H9 (cell line): ENCODE results near the gene S100A16. TPM values are rescaled to one million over a fixed set of nuclear protein-coding genes. Genes with fewer than 3 reads are reported as not detected.
"Not testable (repeated sequence)": the region's sequence is repeated elsewhere in the genome, so short reads cannot be mapped to it uniquely, and the experiment has no call there.

Experiments used
- DNase-seq: peaks from one replicate; pipeline ENCODE4 v3.0.0-alpha.2; 2017
- H2AFZ ChIP-seq: one replicate; pipeline ENCODE4 v1.6.1; 2013; ENCODE audit warnings: mild to moderate bottlenecking, low read length, control low read depth, moderate library complexity
- H2AK5ac ChIP-seq: 2 replicates; pipeline ENCODE4 v1.6.1; 2013; ENCODE audit warnings: low read length, control low read depth, mixed read lengths; ENCODE audit not compliant: insufficient read length
- H2BK120ac ChIP-seq: one replicate; pipeline ENCODE4 v1.6.1; 2013; ENCODE audit warnings: low read depth, mild to moderate bottlenecking, low read length, control low read depth, inconsistent platforms; ENCODE audit not compliant: poor library complexity, severe bottlenecking
- H2BK12ac ChIP-seq: 2 replicates; pipeline ENCODE4 v1.6.1; 2013; ENCODE audit warnings: low read length, control low read depth, mixed read lengths, low read depth; ENCODE audit not compliant: insufficient read length
- H2BK15ac ChIP-seq: 2 replicates; pipeline ENCODE4 v1.6.1; 2013; ENCODE audit warnings: low read depth, low read length, control low read depth
- H2BK20ac ChIP-seq: one replicate; pipeline ENCODE4 v1.6.1; 2013; ENCODE audit warnings: low read depth, mild to moderate bottlenecking, low read length, control low read depth, inconsistent platforms; ENCODE audit not compliant: poor library complexity, severe bottlenecking
- H2BK5ac ChIP-seq: 2 replicates; pipeline ENCODE4 v1.6.1; 2013; ENCODE audit warnings: low read length, control low read depth, mixed read lengths; ENCODE audit not compliant: insufficient read length
- H3K14ac ChIP-seq: 2 replicates; pipeline ENCODE4 v1.6.1; 2013; ENCODE audit warnings: low read length, control low read depth; ENCODE audit not compliant: insufficient read depth
- H3K18ac ChIP-seq: 2 replicates; pipeline ENCODE4 v1.6.1; 2013; ENCODE audit warnings: low read depth, mild to moderate bottlenecking, mixed read lengths, low read length, control low read depth; ENCODE audit not compliant: insufficient read length
- H3K23ac ChIP-seq: 2 replicates; pipeline ENCODE4 v1.6.1; 2013; ENCODE audit warnings: low read length, control low read depth, mixed read lengths, low read depth; ENCODE audit not compliant: insufficient read length
- H3K23me2 ChIP-seq: 2 replicates; pipeline ENCODE4 v1.6.1; 2013; ENCODE audit warnings: low read depth, mild to moderate bottlenecking, mixed read lengths, low read length, control low read depth; ENCODE audit not compliant: insufficient read length, poor library complexity, severe bottlenecking
- H3K27ac ChIP-seq: 2 replicates; pipeline ENCODE4 v1.5.1; 2013; ENCODE audit warnings: low read length, control low read depth, mixed read lengths, low read depth; ENCODE audit not compliant: insufficient read length
- H3K27me3 ChIP-seq: 2 replicates; pipeline ENCODE4 v1.6.1; 2013; ENCODE audit warnings: low read length, control low read depth, inconsistent platforms; ENCODE audit not compliant: insufficient read depth
- H3K4ac ChIP-seq: 2 replicates; pipeline ENCODE4 v1.6.1; 2013; ENCODE audit warnings: low read depth, mild to moderate bottlenecking, control low read depth, inconsistent platforms, low read length, moderate library complexity
- H3K4me1 ChIP-seq: 2 replicates; pipeline ENCODE4 v1.6.1; 2013; ENCODE audit warnings: low read length, control low read depth, inconsistent platforms; ENCODE audit not compliant: insufficient read depth
- H3K4me2 ChIP-seq: 2 replicates; pipeline ENCODE4 v1.6.1; 2013; ENCODE audit warnings: low read length, control low read depth, mixed read lengths; ENCODE audit not compliant: insufficient read length, insufficient read depth
- H3K56ac ChIP-seq: 2 replicates; pipeline ENCODE4 v1.6.1; 2013; ENCODE audit warnings: low read depth, mild to moderate bottlenecking, mixed read lengths, low read length, control low read depth; ENCODE audit not compliant: insufficient read length
- H3K79me1 ChIP-seq: 2 replicates; pipeline ENCODE4 v1.6.1; 2013; ENCODE audit warnings: low read depth, mild to moderate bottlenecking, moderate library complexity, low read length, control low read depth, inconsistent platforms; ENCODE audit not compliant: insufficient read depth, poor library complexity, severe bottlenecking
- H3K79me2 ChIP-seq: 2 replicates; pipeline ENCODE4 v1.6.1; 2013; ENCODE audit warnings: low read length, control low read depth, inconsistent platforms; ENCODE audit not compliant: insufficient read depth
- H3K9ac ChIP-seq: 2 replicates; pipeline ENCODE4 v1.6.1; 2013; ENCODE audit warnings: low read length, control low read depth, mixed read lengths; ENCODE audit not compliant: insufficient read length; ENCODE audit errors: extremely low read depth
- H3K9me3 ChIP-seq: one replicate; pipeline ENCODE4 v1.6.1; 2013; ENCODE audit warnings: low read depth, low read length, inconsistent platforms; ENCODE audit not compliant: control insufficient read depth
- H3T11ph ChIP-seq: one replicate; pipeline ENCODE4 v1.6.1; 2013; ENCODE audit warnings: mild to moderate bottlenecking, low read length, control low read depth, inconsistent platforms
- H4K20me1 ChIP-seq: one replicate; pipeline ENCODE4 v1.6.1; 2013; ENCODE audit not compliant: control insufficient read depth, insufficient read length, insufficient read depth
- H4K5ac ChIP-seq: 2 replicates; pipeline ENCODE4 v1.6.1; 2013; ENCODE audit warnings: low read depth, mild to moderate bottlenecking, mixed read lengths, low read length, control low read depth; ENCODE audit not compliant: insufficient read length
- H4K8ac ChIP-seq: replicated peaks from 2 replicates; pipeline ENCODE4 v1.6.1; 2013; ENCODE audit warnings: low read length, control low read depth, mixed read lengths, low read depth; ENCODE audit not compliant: insufficient read length
- H4K91ac ChIP-seq: 2 replicates; pipeline ENCODE4 v1.6.1; 2013; ENCODE audit warnings: low read depth, mild to moderate bottlenecking, moderate library complexity, mixed read lengths, low read length, control low read depth; ENCODE audit not compliant: insufficient read length
- H3K27ac Mint-ChIP-seq, 3 experiments: 2 replicates in 2 of 3; 3 replicates in 1 of 3; pipeline ENCODE4 v1.8.0; 2020 to 2021; ENCODE audit warnings: mixed read lengths in 3 of 3, mild to moderate bottlenecking in 1 of 3, moderate library complexity in 1 of 3
- H3K27me3 Mint-ChIP-seq: 2 replicates; pipeline ENCODE4 v1.8.0; 2021; ENCODE audit warnings: low read depth, mild to moderate bottlenecking, moderate library complexity, mixed read lengths
- H3K36me3 Mint-ChIP-seq, 3 experiments: 2 replicates in 2 of 3; 3 replicates in 1 of 3; pipeline ENCODE4 v1.8.0; 2020 to 2021; ENCODE audit warnings: low read depth in 3 of 3, mixed read lengths in 3 of 3; ENCODE audit not compliant: insufficient read depth in 1 of 3
- H3K4me1 Mint-ChIP-seq, 2 experiments: 2 replicates each; pipeline ENCODE4 v1.8.0; 2020; ENCODE audit warnings: mixed read lengths in 2 of 2
- H3K4me3 Mint-ChIP-seq, 2 experiments: 2 replicates in 1 of 2; 3 replicates in 1 of 2; pipeline ENCODE4 v1.8.0; 2020 to 2021; ENCODE audit warnings: mild to moderate bottlenecking in 2 of 2, mixed read lengths in 2 of 2, moderate library complexity in 1 of 2
- H3K9me3 Mint-ChIP-seq, 2 experiments: 2 replicates in 1 of 2; 3 replicates in 1 of 2; pipeline ENCODE4 v1.8.0; 2020; ENCODE audit warnings: mild to moderate bottlenecking in 2 of 2, mixed read lengths in 2 of 2, moderate library complexity in 1 of 2
- WGBS: extraction: QIAGEN DNeasy Blood & Tissue Kit; methylation state at CpG from one replicate; pipeline ENCODE4 v1.1.7; 2013; ENCODE audit warnings: missing lambda C conversion rate, low lambda C conversion rate, mixed read lengths; ENCODE audit not compliant: insufficient read length; ENCODE audit errors: extremely low coverage; 5-methylcytosine and 5-hydroxymethylcytosine counted together
- total RNA-seq: library from RNA; stranded (reverse); gene quantifications from 2 replicates; pipeline ENCODE4 v1.2.1, GENCODE V29; 2021
- TF ChIP-seq, protein P1 (sequence below): fragments of 200-600 bp; sonication (generic); conservative IDR thresholded peaks from 3 replicates; pipeline ENCODE4 v1.8.0; 2021; ENCODE audit warnings: antibody characterized with exemption, mild to moderate bottlenecking

S100A16 gene
- total RNA-seq, 1 experiment from 2014 or later: 8.0 TPM

DNA sequence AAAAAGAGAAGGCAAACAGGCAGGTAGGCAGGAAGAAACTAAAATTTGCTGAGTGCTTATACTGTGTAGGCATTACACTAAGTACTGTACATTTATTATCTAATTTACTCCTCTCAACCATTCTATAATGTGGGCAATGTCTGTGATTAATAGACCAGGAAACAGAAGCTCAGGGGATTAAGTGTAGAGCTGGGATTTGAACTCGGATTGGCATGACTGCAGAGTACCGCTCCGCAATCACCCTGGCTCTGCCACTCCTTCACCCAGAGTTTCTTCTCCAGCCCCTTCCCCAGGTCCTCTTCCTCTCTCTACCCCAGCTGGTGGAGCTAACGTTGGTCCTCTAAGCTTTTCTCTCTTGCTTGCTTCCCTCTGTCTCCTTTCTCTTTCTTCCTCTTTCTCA is 35.8 kb downstream of the S100A16 start:
- Histone ChIP-seq H3K4me2 (no peak overlapping the region), H3K79me2 (no peaks in the 10 kb centered on the region), H3K18ac (no peak overlapping the region), H4K91ac (no peak overlapping the region), H2BK12ac (no peak overlapping the region), H3K79me1 (no peaks in the 10 kb centered on the region), H3K56ac (no peak overlapping the region), H3K9ac (no peak overlapping the region), H2BK5ac (no peak overlapping the region), H3K14ac (no peak overlapping the region), H2AFZ (no peak overlapping the region), H2BK120ac (no peak overlapping the region), H3K23ac (no peak overlapping the region), H2AK5ac (no peak overlapping the region), H3K9me3 (no peaks in the 10 kb centered on the region), H3K27ac (no peak overlapping the region), H3K4me1 (no peaks in the 10 kb centered on the region), H4K5ac (no peak overlapping the region), H3K23me2 (no peaks in the 10 kb centered on the region), H3K27me3 (no peaks in the 10 kb centered on the region), H2BK15ac (no peak overlapping the region), H3K4ac (no peak overlapping the region), H2BK20ac (no peak overlapping the region), H4K20me1 (no peaks in the 10 kb centered on the region), H4K8ac (no peak overlapping the region), H3T11ph (no peak overlapping the region)
- TF ChIP-seq, protein P1, sequence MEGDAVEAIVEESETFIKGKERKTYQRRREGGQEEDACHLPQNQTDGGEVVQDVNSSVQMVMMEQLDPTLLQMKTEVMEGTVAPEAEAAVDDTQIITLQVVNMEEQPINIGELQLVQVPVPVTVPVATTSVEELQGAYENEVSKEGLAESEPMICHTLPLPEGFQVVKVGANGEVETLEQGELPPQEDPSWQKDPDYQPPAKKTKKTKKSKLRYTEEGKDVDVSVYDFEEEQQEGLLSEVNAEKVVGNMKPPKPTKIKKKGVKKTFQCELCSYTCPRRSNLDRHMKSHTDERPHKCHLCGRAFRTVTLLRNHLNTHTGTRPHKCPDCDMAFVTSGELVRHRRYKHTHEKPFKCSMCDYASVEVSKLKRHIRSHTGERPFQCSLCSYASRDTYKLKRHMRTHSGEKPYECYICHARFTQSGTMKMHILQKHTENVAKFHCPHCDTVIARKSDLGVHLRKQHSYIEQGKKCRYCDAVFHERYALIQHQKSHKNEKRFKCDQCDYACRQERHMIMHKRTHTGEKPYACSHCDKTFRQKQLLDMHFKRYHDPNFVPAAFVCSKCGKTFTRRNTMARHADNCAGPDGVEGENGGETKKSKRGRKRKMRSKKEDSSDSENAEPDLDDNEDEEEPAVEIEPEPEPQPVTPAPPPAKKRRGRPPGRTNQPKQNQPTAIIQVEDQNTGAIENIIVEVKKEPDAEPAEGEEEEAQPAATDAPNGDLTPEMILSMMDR: no peak
- DNase-seq: no peak
- Mint-ChIP-seq H3K36me3 (peaks cover 0 to 6% (median 0%) of the 10 kb centered on the region in 3 experiments; a peak in 2 of 7 replicates), H3K4me1 (peaks cover 17 to 22% of the 10 kb centered on the region in 2 experiments), H3K9me3 (peaks cover 12 to 15% of the 10 kb centered on the region in 2 experiments; a peak in 4 of 5 replicates), H3K27me3 (no peaks in the 10 kb centered on the region), H3K27ac (no peak overlapping the region; a peak in 1 of 7 replicates), H3K4me3 (no peak overlapping the region; a peak in 1 of 5 replicates)
- no CpG with 5 or more reads among the region's 4 CpGs for WGBS

DNA sequence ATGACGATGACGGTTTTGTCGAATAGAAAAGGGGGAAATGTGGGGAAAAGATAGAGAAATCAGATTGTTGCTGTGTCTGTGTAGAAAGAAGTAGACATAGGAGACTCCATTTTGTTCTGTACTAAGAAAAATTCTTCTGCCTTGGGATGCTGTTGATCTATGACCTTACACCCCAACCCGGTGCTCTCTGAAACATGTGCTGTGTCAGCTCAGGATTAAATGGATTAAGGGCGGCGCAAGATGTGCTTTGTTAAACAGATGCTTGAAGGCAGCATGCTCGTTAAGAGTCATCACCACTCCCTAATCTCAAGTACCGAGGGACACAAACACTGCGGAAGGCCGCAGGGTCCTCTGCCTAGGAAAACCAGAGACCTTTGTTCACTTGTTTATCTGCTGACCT is 37.4 kb downstream of the S100A16 start:
- not testable (repeated sequence) for H3K9me3 ChIP-seq, H2AFZ ChIP-seq, H3K4me3 Mint-ChIP-seq, H3K18ac ChIP-seq, H2BK20ac ChIP-seq, H3K4me1 ChIP-seq, H3K9ac ChIP-seq, H3K23ac ChIP-seq, H2BK12ac ChIP-seq, H3T11ph ChIP-seq, H3K79me1 ChIP-seq, H3K36me3 Mint-ChIP-seq, DNase-seq, H3K27ac ChIP-seq, H3K23me2 ChIP-seq, H3K56ac ChIP-seq, H4K91ac ChIP-seq, H3K27ac Mint-ChIP-seq, H2AK5ac ChIP-seq, H3K79me2 ChIP-seq, H4K20me1 ChIP-seq, H4K5ac ChIP-seq, H4K8ac ChIP-seq, H3K27me3 ChIP-seq, H3K27me3 Mint-ChIP-seq, H2BK120ac ChIP-seq, H3K14ac ChIP-seq, H3K4ac ChIP-seq, H2BK15ac ChIP-seq, H3K4me2 ChIP-seq, H2BK5ac ChIP-seq
- no CpG with 5 or more reads among the region's 10 CpGs for WGBS
- peaks cover 17 to 22% of the 10 kb centered on the region in 2 experiments for H3K4me1 Mint-ChIP-seq
- peaks cover 12 to 15% of the 10 kb centered on the region in 2 experiments; a peak in 4 of 5 replicates for H3K9me3 Mint-ChIP-seq
